Right atrium auricular region (tissue), 2 donors: ENCODE data around the gene RNF180. TPM values are rescaled to one million over a fixed set of nuclear protein-coding genes. Genes with fewer than 3 reads are reported as not detected.
"Not testable (repeated sequence)": the region's sequence is repeated elsewhere in the genome, so short reads cannot be mapped to it uniquely, and the experiment has no call there.

Experiments
- DNase-seq: peaks from one replicate; pipeline ENCODE4 v3.0.0-alpha.2; 2019; ENCODE audit warnings: low spot score
- H3K27ac ChIP-seq, 2 donors: fragments of 200-600 bp; sonication (generic); 1 replicate in 1 of 2; 2 replicates in 1 of 2; pipeline ENCODE4 v1.5.1; 2016 to 2019
- H3K27me3 ChIP-seq, 2 donors: fragments of 200-600 bp; sonication (generic); one replicate each; pipeline versions ENCODE4 v1.5.1 to v1.6.0; 2017 to 2019
- H3K36me3 ChIP-seq: fragments of 200-600 bp; sonication (generic); one replicate; pipeline ENCODE4 v1.5.1; 2016
- H3K4me1 ChIP-seq, 2 donors: fragments of 200-600 bp; sonication (generic); one replicate each; pipeline versions ENCODE4 v1.5.1 to v1.6.0; 2017 to 2019
- H3K4me3 ChIP-seq, 2 donors: fragments of 200-600 bp; sonication (generic); 1 replicate in 1 of 2; 2 replicates in 1 of 2; pipeline ENCODE4 v1.5.1; 2017 to 2019; ENCODE audit warnings: mild to moderate bottlenecking in 1 of 2, moderate library complexity in 1 of 2
- H3K9me3 ChIP-seq, 2 donors: fragments of 200-600 bp; sonication (generic); one replicate each; pipeline ENCODE4 v1.5.1; 2019
- CTCF ChIP-seq, 2 donors: fragments of 200-600 bp; sonication (generic); IDR thresholded peaks; one replicate each; pipeline ENCODE4 v1.5.1; 2019; ENCODE audit warnings: antibody characterized with exemption in 2 of 2
- total RNA-seq, 2 donors: library from RNA; depleted of rRNA; stranded (reverse); fragments of >200 nt; gene quantifications; one replicate each; pipeline ENCODE4 v1.1.0, GENCODE V29; 2016

Gene RNF180
- total RNA-seq, 2 donors from 2014 or later: 17.8 to 21.1 TPM

DNA sequence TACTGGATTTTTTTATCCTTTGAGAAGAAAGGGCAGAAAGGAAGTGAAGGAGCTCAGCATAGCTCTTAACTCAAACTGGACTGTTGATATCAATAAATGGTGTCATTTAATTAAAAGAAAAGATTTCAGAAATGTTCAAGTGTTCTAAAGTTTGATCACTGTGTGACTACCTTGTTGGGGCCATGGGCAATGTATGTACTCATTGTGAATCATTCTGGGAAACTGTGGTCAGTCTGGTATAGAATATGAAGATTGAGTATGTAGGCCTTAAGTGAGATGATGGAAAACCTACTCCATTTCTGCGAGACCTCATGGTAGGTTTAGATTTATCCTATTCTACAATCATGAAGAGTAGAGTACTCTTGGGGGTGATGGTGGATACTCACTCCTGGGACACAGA is 175.7 kb downstream of the RNF180 start:
- DNase-seq: no peak
- no peaks in the 10 kb centered on the region for H3K4me1 ChIP-seq
- no peak for TF ChIP-seq CTCF (IDR thresholded peaks at IDR 0.05)
- H3K9me3 ChIP-seq: peaks cover 0 to 10% of the 10 kb centered on the region in 2 donors
- H3K36me3 ChIP-seq: no peaks in the 10 kb centered on the region
- no peak overlapping the region for H3K27ac ChIP-seq
- no peak overlapping the region for H3K4me3 ChIP-seq
- no peaks in the 10 kb centered on the region for H3K27me3 ChIP-seq

- peaks cover 0 to 10% of the 10 kb centered on the region in 2 donors for H3K9me3 ChIP-seq
- no peak for DNase-seq
Observed at GRCh38 chr5:64344501-64344900, 178.9 kb downstream of the RNF180 start.

GRCh38 chr5:64347309-64347708 is 181.7 kb downstream of the RNF180 start:
- peaks cover 0 to 10% of the 10 kb centered on the region in 2 donors for H3K9me3 ChIP-seq
- no peak overlapping the region for H3K4me3 ChIP-seq
- DNase-seq: no peak
- H3K27me3 ChIP-seq: no peaks in the 10 kb centered on the region
- no peaks in the 10 kb centered on the region for H3K4me1 ChIP-seq
- H3K27ac ChIP-seq: no peak overlapping the region
- TF ChIP-seq CTCF (IDR thresholded peaks at IDR 0.05): no peak
- no peaks in the 10 kb centered on the region for H3K36me3 ChIP-seq

More at GRCh38 chr5:64344501-64344900, 178.9 kb downstream of the RNF180 start:
- Histone ChIP-seq H3K27me3 (no peaks in the 10 kb centered on the region), H3K36me3 (no peaks in the 10 kb centered on the region), H3K27ac (no peak overlapping the region), H3K4me1 (no peaks in the 10 kb centered on the region), H3K4me3 (no peak overlapping the region)
- no peak for TF ChIP-seq CTCF (IDR thresholded peaks at IDR 0.05)

DNA sequence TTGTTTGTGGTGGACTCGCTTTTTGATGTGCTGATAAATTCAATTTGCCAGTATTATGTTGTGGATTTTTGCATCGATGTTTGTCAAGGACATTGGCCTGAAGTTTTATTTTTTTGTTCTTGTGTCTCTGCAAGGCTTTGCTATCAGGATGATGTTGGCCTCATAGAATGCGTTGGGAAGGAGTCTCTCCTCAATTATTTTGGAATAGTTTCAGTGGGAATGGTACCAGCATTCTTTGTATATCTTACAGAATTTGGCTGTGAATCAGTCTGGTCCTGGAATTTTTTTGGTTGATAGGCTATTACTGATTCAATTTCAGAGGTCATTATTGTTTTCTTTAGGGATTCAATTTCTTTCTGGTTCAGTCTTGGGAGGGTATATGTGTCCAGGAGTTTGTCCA is 198.8 kb downstream of the RNF180 start:
- H3K9me3 ChIP-seq: peaks cover 4 to 16% of the 10 kb centered on the region in 2 donors
- no peak for TF ChIP-seq CTCF (IDR thresholded peaks at IDR 0.05)
- no peaks in the 10 kb centered on the region for H3K4me1 ChIP-seq
- no peaks in the 10 kb centered on the region for H3K27me3 ChIP-seq
- DNase-seq: no peak
- H3K36me3 ChIP-seq: no peaks in the 10 kb centered on the region
- no peak overlapping the region for H3K27ac ChIP-seq
- H3K4me3 ChIP-seq: no peak overlapping the region

- no peaks in the 10 kb centered on the region for H3K9me3 ChIP-seq
- H3K27me3 ChIP-seq: no peaks in the 10 kb centered on the region
- no peak overlapping the region for H3K27ac ChIP-seq
- no peak overlapping the region for H3K4me3 ChIP-seq
- no peaks in the 10 kb centered on the region for H3K36me3 ChIP-seq
- no peaks in the 10 kb centered on the region for H3K4me1 ChIP-seq
- no peak for DNase-seq
- no peak for TF ChIP-seq CTCF (IDR thresholded peaks at IDR 0.05)
Observed at GRCh38 chr5:64384765-64385164, 219.1 kb downstream of the RNF180 start.

GRCh38 chr5:64397552-64397951 is 231.9 kb downstream of the RNF180 start:
- no peaks in the 10 kb centered on the region for H3K27me3 ChIP-seq
- no peak for TF ChIP-seq CTCF (IDR thresholded peaks at IDR 0.05)
- no peak for DNase-seq

DNA sequence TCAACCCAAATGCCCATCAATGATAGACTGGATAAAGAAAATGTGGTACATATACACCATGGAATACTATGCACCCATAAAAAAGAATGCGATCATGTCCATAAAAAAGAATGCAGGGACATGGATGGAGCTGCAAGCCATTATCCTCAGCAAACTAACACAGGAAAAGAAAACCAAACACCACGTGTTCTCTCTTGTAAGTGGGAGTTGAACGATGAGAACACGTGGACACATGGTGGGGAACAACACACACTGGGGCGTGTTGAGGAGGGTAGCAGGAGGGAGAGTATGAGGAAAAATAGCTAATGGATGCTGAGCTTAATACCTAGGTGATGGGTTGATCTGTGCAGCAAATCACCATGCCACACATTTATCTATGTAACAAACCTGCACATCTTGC is 233.1 kb downstream of the RNF180 start:
- not testable (repeated sequence) for H3K4me1 ChIP-seq, H3K9me3 ChIP-seq, H3K27me3 ChIP-seq, DNase-seq, H3K36me3 ChIP-seq, H3K4me3 ChIP-seq, H3K27ac ChIP-seq

More at GRCh38 chr5:64397552-64397951, 231.9 kb downstream of the RNF180 start:
- Histone ChIP-seq H3K9me3 (peaks cover 0 to 9% of the 10 kb centered on the region in 2 donors), H3K4me1 (no peaks in the 10 kb centered on the region), H3K36me3 (no peaks in the 10 kb centered on the region), H3K27ac (no peak overlapping the region), H3K4me3 (no peak overlapping the region)

- H3K9me3 ChIP-seq, H3K27me3 ChIP-seq, H3K36me3 ChIP-seq, H3K4me1 ChIP-seq, H3K4me3 ChIP-seq, H3K27ac ChIP-seq, DNase-seq: not testable (repeated sequence)
Observed at GRCh38 chr5:64407103-64407825, 241.6 kb downstream of the RNF180 start.
